ENCODE data around the gene ASB13.
"Not testable (repeated sequence)": the region's sequence is repeated elsewhere in the genome, so short reads cannot be mapped to it uniquely, and the experiment has no call there.

Gene ASB13

DNA sequence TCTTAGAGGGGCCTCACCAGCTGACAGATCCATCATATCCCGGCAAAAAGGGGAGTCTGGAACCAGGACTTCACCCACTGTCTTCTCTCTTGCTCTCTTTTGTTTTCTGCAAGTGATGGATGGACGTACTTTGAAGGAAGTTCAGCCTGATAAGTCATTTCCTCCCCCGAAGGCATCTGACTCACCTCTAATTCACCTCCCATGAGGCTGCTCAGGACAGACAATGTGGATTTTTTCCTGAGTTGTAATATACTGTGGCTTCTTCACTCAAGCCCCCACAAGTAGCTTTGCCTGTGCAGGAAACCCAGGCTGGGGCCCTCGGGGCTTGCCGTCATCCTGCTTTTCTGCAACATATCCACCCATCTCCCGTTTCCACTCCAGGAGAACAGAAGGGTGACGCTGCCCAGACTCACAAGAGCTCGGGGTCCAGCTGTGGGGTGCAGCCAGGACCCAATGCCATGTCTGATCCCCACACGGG is 70.4 kb downstream of the ASB13 start:
- DNase-seq, result peak; percentile 40

DNA sequence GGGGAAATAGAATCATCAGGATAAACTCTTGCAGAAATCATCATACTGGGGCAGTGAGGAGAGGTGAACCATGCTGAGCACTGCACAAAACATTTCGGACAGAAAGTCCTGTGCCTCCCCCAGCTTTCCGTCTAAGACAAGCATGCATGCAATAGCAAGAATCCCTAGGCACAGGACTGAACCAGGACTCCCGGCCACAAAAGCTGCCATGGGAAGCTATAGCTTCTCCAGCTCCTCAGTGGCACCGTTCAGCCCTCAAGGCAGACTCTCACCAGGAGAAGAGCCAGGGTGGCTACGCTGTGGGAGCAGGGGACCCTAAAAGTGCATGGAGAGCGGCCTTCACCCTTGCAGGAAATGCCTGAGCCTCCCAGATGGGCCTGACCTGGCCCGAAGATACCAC is 70.8 kb downstream of the ASB13 start:
- Histone ChIP-seq H3K9me3 (no peaks in the 10 kb centered on the region), H3K27me3 (no peaks in the 10 kb centered on the region), H3K4me3 (ENCODE audit: low read depth, low read length) (no peak overlapping the region), H3K4me1 (peaks cover 12% of the 10 kb centered on the region), H3K36me3 (no peaks in the 10 kb centered on the region)
- no peak for TF ChIP-seq CTCF (IDR thresholded peaks at IDR 0.05; ENCODE audit: low read depth, low read length)
- no peak for DNase-seq

More for the DNA sequence above, 70.4 kb downstream of the ASB13 start:
- Histone ChIP-seq H3K27me3 (no peaks in the 10 kb centered on the region), H3K4me1 (peaks cover 12% of the 10 kb centered on the region), H3K9me3 (no peaks in the 10 kb centered on the region), H3K4me3 (ENCODE audit: low read depth, low read length) (no peak overlapping the region), H3K36me3 (no peaks in the 10 kb centered on the region)
- no peak for TF ChIP-seq CTCF (IDR thresholded peaks at IDR 0.05; ENCODE audit: low read depth, low read length)

GRCh38 chr10:5595095-5595494 is 71.3 kb downstream of the ASB13 start:
- Histone ChIP-seq H3K4me1 (peaks cover 12% of the 10 kb centered on the region), H3K9me3 (no peaks in the 10 kb centered on the region), H3K36me3 (no peaks in the 10 kb centered on the region), H3K4me3 (ENCODE audit: low read depth, low read length) (no peak overlapping the region), H3K27me3 (no peaks in the 10 kb centered on the region)
- no peak for DNase-seq
- TF ChIP-seq CTCF (IDR thresholded peaks at IDR 0.05; ENCODE audit: low read depth, low read length), result no peak

- no peaks in the 10 kb centered on the region for H3K9me3 ChIP-seq
- H3K4me3 ChIP-seq (ENCODE audit: low read depth, low read length), result no peak overlapping the region
- peaks cover 12% of the 10 kb centered on the region for H3K4me1 ChIP-seq
- DNase-seq, result peak; percentile 48
- H3K36me3 ChIP-seq, result no peaks in the 10 kb centered on the region
- no peaks in the 10 kb centered on the region for H3K27me3 ChIP-seq
- no peak for TF ChIP-seq CTCF (IDR thresholded peaks at IDR 0.05; ENCODE audit: low read depth, low read length)
These were observed 71.9 kb downstream of the ASB13 start for GRCh38 chr10:5594271-5595049.

GRCh38 chr10:5593347-5593746 is 73.0 kb downstream of the ASB13 start:
- H3K4me3 ChIP-seq (ENCODE audit: low read depth, low read length); DNase-seq; H3K9me3 ChIP-seq; H3K36me3 ChIP-seq; H3K27me3 ChIP-seq: not testable (repeated sequence)
- H3K4me1 ChIP-seq, result peaks cover 12% of the 10 kb centered on the region

GRCh38 chr10:5592070-5592469 is 74.3 kb downstream of the ASB13 start:
- H3K9me3 ChIP-seq, result no peaks in the 10 kb centered on the region
- no peaks in the 10 kb centered on the region for H3K27me3 ChIP-seq
- H3K4me1 ChIP-seq, result peaks cover 12% of the 10 kb centered on the region
- H3K36me3 ChIP-seq, result no peaks in the 10 kb centered on the region
- DNase-seq, result no peak
- no peak overlapping the region for H3K4me3 ChIP-seq (ENCODE audit: low read depth, low read length)
- no peak for TF ChIP-seq CTCF (IDR thresholded peaks at IDR 0.05; ENCODE audit: low read depth, low read length)

All from BE2C (cell line).